Mucosa of descending colon (tissue), 3 donors: ENCODE measurements around the gene CEP112. TPM values are rescaled to one million over a fixed set of nuclear protein-coding genes. Genes with fewer than 3 reads are reported as not detected.

Experiments
- ATAC-seq: fragments of 200-7000 bp; cut with Tn5 transposase; one replicate; pipeline ENCODE4 v1.9.1; 2020; ENCODE audit warnings: mild to moderate bottlenecking, moderate library complexity
- DNase-seq, 3 donors: peaks; one replicate each; pipeline ENCODE4 v3.0.0-alpha.2; 2020
- H3K36me3 ChIP-seq: fragments of 200-600 bp; one replicate; pipeline ENCODE4 v1.8.0; 2021; ENCODE audit warnings: low read depth, mild to moderate bottlenecking
- H3K4me1 ChIP-seq: fragments of 200-600 bp; one replicate; pipeline ENCODE4 v1.8.0; 2021; ENCODE audit warnings: low read depth, mild to moderate bottlenecking
- H3K4me3 ChIP-seq: fragments of 200-600 bp; one replicate; pipeline ENCODE4 v1.8.0; 2021; ENCODE audit warnings: mild to moderate bottlenecking
- H3K9me3 ChIP-seq: fragments of 200-600 bp; one replicate; pipeline ENCODE4 v1.8.0; 2021; ENCODE audit warnings: mild to moderate bottlenecking
- intact Hi-C, 2 donors: fragments of 100-400 bp; cut with DNase I in 1 of 2; cut with micrococcal nuclease in 1 of 2; formaldehyde crosslinking; loops; one replicate each; pipeline versions ENCODE4 v1.11.0 to v1.11.1; 2022; cut with DNase I, micrococcal nuclease
- total RNA-seq, 3 donors: library from RNA; stranded (reverse); fragmentation: NEBNext Ultra II Directional in 2 of 3; extraction: Animal tissue kit (Norgen Biotek cat#: 25700) in 2 of 3; gene quantifications; one replicate each; pipeline versions ENCODE4 v1.2.1 to v1.2.4, GENCODE V29; 2021 to 2023
- TF ChIP-seq, protein P1 (sequence below): fragments of 200-600 bp; IDR thresholded peaks from one replicate; pipeline ENCODE4 v1.8.0; 2022; ENCODE audit warnings: antibody characterized with exemption, mild to moderate bottlenecking
- donor health status: DM: no; HTN: no; CAD: no; lungs with moderate emphysema.
- donor health status: DM: no; HTN: no; CAD: no.
- donor health status: DM: no; HTN: yes; CAD: no.

Gene CEP112
- total RNA-seq, 3 donors from 2014 or later = 6.3 to 18.5 (median 7.0) TPM

DNA sequence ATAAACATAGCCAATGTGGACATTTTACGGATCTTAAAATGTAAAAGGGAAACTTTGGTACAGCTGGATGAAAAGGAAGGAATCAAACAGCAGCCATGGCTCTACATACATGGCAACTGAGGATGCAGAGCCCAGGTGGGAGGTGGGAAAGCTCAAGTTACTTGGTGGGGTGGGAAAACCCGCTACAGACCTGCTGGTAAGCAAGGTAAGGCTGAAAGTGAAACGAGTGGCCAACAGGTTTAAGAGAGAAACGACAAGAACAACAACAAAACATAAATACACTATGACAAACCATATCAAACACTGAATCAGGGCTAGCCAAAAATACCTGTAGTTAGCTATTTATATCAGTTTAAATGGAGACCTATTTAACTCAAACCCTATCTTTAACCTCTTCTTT, 185.3 kb downstream of the CEP112 start:
- intact Hi-C loops = no loop called here
- Histone ChIP-seq H3K9me3 (no peaks in the 10 kb centered on the region), H3K36me3 (no peaks in the 10 kb centered on the region), H3K4me3 (no peak overlapping the region), H3K4me1 (no peaks in the 10 kb centered on the region)
- TF ChIP-seq, protein P1, sequence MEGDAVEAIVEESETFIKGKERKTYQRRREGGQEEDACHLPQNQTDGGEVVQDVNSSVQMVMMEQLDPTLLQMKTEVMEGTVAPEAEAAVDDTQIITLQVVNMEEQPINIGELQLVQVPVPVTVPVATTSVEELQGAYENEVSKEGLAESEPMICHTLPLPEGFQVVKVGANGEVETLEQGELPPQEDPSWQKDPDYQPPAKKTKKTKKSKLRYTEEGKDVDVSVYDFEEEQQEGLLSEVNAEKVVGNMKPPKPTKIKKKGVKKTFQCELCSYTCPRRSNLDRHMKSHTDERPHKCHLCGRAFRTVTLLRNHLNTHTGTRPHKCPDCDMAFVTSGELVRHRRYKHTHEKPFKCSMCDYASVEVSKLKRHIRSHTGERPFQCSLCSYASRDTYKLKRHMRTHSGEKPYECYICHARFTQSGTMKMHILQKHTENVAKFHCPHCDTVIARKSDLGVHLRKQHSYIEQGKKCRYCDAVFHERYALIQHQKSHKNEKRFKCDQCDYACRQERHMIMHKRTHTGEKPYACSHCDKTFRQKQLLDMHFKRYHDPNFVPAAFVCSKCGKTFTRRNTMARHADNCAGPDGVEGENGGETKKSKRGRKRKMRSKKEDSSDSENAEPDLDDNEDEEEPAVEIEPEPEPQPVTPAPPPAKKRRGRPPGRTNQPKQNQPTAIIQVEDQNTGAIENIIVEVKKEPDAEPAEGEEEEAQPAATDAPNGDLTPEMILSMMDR = no peak
- no peak for ATAC-seq
- no peak for DNase-seq

DNA sequence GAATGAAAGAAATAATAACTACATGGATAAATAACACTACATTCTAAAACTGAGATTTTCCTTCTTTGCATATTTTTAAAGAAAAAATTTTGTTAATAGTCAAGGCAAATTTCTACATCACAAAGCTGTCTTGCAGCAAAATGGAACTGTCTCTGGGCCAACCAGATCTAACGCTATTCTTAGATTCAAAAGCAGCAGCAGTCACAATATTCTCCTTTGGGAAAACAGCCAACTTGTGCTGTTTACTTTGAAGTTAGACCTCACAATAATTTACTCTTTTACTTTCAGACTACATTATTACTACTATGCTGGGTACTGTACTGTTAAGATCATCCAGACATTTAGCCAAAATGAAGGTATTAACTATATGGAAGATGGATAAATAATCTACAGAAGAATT, 189.1 kb downstream of the CEP112 start:
- intact Hi-C loops = no loop called here
- Histone ChIP-seq H3K36me3 (no peaks in the 10 kb centered on the region), H3K4me3 (no peak overlapping the region), H3K4me1 (no peaks in the 10 kb centered on the region), H3K9me3 (no peaks in the 10 kb centered on the region)
- TF ChIP-seq, protein P1 = no peak
- DNase-seq (no peak), ATAC-seq (no peak)

DNA sequence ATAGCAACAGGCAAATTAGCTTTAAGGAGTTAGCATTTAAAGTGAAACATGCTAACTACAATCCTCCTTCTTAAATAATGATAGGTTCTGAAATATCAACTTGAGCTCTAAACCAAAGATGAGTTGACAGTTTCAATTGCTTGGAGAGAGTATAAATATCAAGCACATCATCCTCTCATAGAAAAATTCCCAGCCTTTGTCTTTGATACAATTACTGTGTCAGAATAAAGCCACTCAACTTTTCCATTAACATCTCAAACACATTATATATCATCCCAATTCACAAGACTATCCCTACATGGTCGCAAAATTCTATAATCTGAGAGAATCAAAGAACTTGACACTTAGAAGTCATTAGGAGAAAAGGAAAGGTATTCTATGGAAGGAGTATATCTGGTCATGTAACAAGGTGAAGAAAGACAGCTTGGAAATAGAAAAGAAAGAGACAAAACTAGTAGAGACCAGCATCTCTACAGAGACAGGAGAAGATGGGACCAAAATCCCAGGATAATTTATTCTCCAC, 189.8 kb downstream of the CEP112 start:
- ATAC-seq (no peak), DNase-seq (no peak)
- no peaks in the 10 kb centered on the region for H3K36me3 ChIP-seq
- TF ChIP-seq, protein P1 = no peak
- no peaks in the 10 kb centered on the region for H3K9me3 ChIP-seq
- H3K4me1 ChIP-seq = no peaks in the 10 kb centered on the region
- intact Hi-C loops = no loop called here
- no peak overlapping the region for H3K4me3 ChIP-seq

DNA sequence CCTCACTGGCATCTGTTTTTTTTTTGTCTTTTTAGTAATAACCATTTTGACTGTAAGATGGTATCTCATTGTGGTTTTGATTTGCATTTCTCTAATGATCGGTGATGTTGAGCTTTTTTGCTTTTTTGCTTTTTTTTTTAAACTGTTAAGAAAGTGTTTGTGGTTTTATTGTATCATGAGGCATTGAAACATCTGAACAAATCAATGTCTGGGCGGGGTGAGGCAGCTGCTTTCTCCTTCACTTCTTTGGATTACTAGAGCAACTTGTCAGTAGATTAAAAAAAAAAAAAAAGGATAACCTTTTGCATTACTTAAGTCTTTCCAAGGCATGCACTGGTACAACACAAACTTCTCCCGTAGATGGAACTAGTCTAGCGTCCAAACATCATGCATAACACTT, 191.7 kb downstream of the CEP112 start:
- no peaks in the 10 kb centered on the region for H3K4me1 ChIP-seq
- TF ChIP-seq, protein P1 = no peak
- no peaks in the 10 kb centered on the region for H3K36me3 ChIP-seq
- intact Hi-C loops = no loop called here
- no peak overlapping the region for H3K4me3 ChIP-seq
- no peak for ATAC-seq
- no peak for DNase-seq
- no peaks in the 10 kb centered on the region for H3K9me3 ChIP-seq

DNA sequence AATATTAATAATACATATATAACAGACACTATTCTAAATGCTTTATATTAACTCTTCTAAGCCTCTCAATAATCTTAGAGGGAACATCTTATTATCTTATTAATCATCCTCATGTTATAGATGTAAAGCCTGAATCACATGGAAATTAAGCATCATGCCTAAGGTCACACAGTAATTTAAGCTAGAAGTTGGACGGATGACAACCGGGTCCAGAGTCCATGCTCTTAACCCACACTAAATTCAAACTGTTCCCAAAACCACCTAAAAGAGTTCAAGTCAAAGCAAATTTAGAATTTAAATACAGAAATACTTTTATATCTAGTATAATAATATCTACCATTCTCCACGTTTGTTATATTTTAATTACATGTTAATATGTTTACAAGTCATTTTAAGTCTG, 193.3 kb downstream of the CEP112 start:
- ATAC-seq (no peak), DNase-seq (no peak)
- H3K4me1 ChIP-seq = no peaks in the 10 kb centered on the region
- TF ChIP-seq, protein P1 = no peak
- no peaks in the 10 kb centered on the region for H3K36me3 ChIP-seq
- no peaks in the 10 kb centered on the region for H3K9me3 ChIP-seq
- intact Hi-C loops = no loop called here
- no peak overlapping the region for H3K4me3 ChIP-seq

DNA sequence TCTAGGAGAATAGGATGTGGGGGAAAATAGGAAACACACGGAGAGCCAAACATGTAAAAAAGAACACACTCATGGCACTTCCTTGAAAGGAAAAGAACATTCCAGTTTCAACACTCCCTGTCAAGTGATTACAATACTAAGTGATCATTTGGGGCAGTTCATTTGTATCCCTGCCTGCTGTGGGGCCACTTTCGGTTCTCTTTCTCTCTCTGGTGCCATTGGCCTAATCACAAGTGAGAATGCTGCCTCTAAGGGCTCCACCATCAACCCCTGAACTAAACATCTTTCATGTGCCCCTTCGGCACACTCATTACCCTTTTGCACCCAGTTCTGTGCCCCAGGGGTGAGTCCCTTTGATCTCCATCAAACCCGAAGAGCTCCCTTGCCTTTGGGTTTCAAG, 197.3 kb downstream of the CEP112 start:
- Histone ChIP-seq H3K4me1 (no peaks in the 10 kb centered on the region), H3K36me3 (no peaks in the 10 kb centered on the region), H3K4me3 (no peak overlapping the region), H3K9me3 (no peaks in the 10 kb centered on the region)
- no peak for DNase-seq
- TF ChIP-seq, protein P1 = no peak
- ATAC-seq = no peak
- intact Hi-C loops = no loop called here
